PC-3 (cell line): ENCODE data around the gene STIMATE.

Source experiments
- CTCF ChIP-seq: fragments of 300-600 bp; sonication (generic); conservative IDR thresholded peaks from 2 replicates; pipeline ENCODE4 v1.5.1; 2017; ENCODE audit warnings: antibody characterized with exemption, low read depth, mild to moderate bottlenecking, low read length
- EZH2phosphoT487 ChIP-seq: fragments of 300-600 bp; sonication (generic); IDR thresholded peaks from 2 replicates; pipeline ENCODE4 v1.6.1; 2018; ENCODE audit warnings: mild to moderate bottlenecking, antibody characterized with exemption, low read length, borderline replicate concordance

- no peak for TF ChIP-seq CTCF
- TF ChIP-seq EZH2phosphoT487 = no peak
These were observed 57.3 kb downstream of the STIMATE start for GRCh38 chr3:52839892-52840545.
